ENCODE data around the gene CD40. TPM values are rescaled to one million over a fixed set of nuclear protein-coding genes. Genes with fewer than 3 reads are reported as not detected.

The CD40 gene
- total RNA-seq, 1 donor from 2014 or later, result 57.6 TPM

DNA sequence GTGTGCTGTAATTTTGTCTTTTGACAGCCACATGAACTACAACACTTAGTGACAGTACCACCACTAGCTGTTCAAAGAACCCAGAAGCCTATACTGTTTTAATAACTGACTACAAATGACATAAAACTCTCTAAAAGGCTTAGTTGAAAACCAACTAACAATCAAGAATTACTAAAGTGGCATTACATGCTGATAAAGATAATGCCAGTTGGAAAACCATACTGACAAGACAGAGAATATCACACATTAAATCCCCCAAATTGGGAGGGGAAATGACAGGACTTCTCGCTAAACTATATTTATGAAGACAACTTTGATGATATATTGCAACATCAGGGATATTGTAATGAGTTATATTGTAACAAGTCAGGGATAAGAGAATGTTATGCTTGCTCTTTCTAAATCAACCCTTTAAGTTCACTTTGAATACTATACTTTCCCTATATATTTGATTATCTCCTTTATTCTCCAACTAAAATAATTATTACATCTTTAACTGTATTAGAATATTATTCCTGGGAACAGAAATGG lies 34.5 kb upstream of the CD40 start:
- H3K36me3 ChIP-seq (ENCODE audit: control insufficient read depth, insufficient read depth, low read length), result no peaks in the 10 kb centered on the region
- DNase-seq (ENCODE audit: low read depth), result no peak
- H3K27me3 ChIP-seq (ENCODE audit: control insufficient read depth, insufficient read depth, low read length), result no peaks in the 10 kb centered on the region
- H3K4me3 ChIP-seq (ENCODE audit: low read depth, low read length), result no peak overlapping the region
- TF ChIP-seq, protein P1, sequence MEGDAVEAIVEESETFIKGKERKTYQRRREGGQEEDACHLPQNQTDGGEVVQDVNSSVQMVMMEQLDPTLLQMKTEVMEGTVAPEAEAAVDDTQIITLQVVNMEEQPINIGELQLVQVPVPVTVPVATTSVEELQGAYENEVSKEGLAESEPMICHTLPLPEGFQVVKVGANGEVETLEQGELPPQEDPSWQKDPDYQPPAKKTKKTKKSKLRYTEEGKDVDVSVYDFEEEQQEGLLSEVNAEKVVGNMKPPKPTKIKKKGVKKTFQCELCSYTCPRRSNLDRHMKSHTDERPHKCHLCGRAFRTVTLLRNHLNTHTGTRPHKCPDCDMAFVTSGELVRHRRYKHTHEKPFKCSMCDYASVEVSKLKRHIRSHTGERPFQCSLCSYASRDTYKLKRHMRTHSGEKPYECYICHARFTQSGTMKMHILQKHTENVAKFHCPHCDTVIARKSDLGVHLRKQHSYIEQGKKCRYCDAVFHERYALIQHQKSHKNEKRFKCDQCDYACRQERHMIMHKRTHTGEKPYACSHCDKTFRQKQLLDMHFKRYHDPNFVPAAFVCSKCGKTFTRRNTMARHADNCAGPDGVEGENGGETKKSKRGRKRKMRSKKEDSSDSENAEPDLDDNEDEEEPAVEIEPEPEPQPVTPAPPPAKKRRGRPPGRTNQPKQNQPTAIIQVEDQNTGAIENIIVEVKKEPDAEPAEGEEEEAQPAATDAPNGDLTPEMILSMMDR (IDR thresholded peaks at IDR 0.05; ENCODE audit: insufficient read depth, low read length, poor library complexity, severe bottlenecking), result no peak

DNA sequence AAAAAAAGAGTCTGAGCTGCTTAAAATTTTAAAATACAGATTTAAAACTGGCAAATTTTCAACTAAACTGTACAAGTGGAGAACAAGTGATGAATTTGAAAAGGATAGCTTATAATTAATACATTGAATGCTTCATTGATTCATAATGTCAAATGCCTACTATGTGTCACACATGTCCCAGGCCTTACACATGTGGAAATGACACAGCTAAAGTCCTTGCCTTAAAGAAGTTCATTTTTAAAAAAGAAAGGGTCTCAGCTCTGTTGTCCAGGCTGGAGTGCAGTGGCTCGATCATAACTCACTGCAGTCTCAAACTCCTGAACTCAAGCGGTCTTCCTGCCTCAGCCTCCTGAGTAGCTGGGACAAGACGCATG lies 33.3 kb upstream of the CD40 start:
- no peaks in the 10 kb centered on the region for H3K27me3 ChIP-seq (ENCODE audit: control insufficient read depth, insufficient read depth, low read length)
- TF ChIP-seq, protein P1 (IDR thresholded peaks at IDR 0.05; ENCODE audit: insufficient read depth, low read length, poor library complexity, severe bottlenecking), result no peak
- no peaks in the 10 kb centered on the region for H3K36me3 ChIP-seq (ENCODE audit: control insufficient read depth, insufficient read depth, low read length)
- no peak overlapping the region for H3K4me3 ChIP-seq (ENCODE audit: low read depth, low read length)
- no peak for DNase-seq (ENCODE audit: low read depth)

DNA sequence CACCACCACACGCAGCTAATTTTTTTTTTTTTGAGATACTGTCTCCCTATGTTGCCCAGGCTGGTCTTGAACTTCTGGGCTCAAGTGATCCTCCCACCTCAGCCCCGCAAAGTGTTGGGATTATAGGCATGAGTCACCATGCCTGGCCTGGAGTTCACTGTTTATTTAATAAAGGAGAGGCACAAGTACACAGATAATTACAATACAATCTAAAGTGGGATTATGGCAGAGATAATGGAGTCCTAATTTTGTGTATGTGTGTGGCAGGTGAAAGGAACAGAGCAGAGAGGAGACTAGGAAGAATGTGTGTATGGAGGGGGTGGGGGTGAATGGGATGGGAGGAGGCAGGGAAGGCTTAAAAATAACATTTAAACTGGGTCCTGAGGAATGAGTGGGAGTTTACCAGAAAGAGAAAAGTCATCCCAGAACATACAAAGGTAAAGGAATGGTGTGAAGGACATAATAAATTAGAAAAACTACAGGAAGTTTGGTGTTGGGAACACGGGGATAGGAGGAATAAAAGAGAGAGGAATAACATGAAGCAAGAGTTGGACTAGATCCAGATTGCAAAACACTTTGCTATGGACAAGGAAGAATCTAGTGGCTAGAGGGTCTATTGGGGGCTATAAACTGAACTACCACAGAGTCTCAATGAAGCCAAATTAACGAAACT lies 32.8 kb upstream of the CD40 start:
- no peak for DNase-seq (ENCODE audit: low read depth)
- TF ChIP-seq, protein P1 (IDR thresholded peaks at IDR 0.05; ENCODE audit: insufficient read depth, low read length, poor library complexity, severe bottlenecking), result no peak

DNA sequence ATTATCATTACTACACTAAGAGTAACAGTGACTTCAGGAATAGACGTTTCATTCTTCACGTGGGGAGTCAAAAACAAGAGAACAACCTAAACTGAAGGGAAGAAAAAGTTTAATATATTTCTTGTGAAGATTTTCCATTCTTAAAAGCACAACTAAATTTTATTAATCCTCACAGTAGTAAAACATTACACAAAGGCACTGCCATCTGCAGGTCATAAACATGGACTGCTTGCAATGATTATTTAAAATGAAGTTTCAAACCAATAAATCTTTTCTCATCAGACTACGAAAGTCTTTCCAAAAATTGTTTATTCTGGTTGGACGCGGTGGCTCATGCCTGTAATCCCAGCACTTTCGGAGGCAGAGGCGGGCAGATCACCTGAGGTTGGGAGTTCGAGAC lies 31.0 kb upstream of the CD40 start:
- DNase-seq (ENCODE audit: low read depth), result no peak
- no peaks in the 10 kb centered on the region for H3K36me3 ChIP-seq (ENCODE audit: control insufficient read depth, insufficient read depth, low read length)
- no peak overlapping the region for H3K4me3 ChIP-seq (ENCODE audit: low read depth, low read length)
- TF ChIP-seq, protein P1 (IDR thresholded peaks at IDR 0.05; ENCODE audit: insufficient read depth, low read length, poor library complexity, severe bottlenecking), result peak; percentile 27
- H3K27me3 ChIP-seq (ENCODE audit: control insufficient read depth, insufficient read depth, low read length), result no peaks in the 10 kb centered on the region

More for the DNA sequence above, 32.8 kb upstream of the CD40 start:
- Histone ChIP-seq H3K4me3 (ENCODE audit: low read depth, low read length) (no peak overlapping the region), H3K36me3 (ENCODE audit: control insufficient read depth, insufficient read depth, low read length) (no peaks in the 10 kb centered on the region), H3K27me3 (ENCODE audit: control insufficient read depth, insufficient read depth, low read length) (no peaks in the 10 kb centered on the region)

DNA sequence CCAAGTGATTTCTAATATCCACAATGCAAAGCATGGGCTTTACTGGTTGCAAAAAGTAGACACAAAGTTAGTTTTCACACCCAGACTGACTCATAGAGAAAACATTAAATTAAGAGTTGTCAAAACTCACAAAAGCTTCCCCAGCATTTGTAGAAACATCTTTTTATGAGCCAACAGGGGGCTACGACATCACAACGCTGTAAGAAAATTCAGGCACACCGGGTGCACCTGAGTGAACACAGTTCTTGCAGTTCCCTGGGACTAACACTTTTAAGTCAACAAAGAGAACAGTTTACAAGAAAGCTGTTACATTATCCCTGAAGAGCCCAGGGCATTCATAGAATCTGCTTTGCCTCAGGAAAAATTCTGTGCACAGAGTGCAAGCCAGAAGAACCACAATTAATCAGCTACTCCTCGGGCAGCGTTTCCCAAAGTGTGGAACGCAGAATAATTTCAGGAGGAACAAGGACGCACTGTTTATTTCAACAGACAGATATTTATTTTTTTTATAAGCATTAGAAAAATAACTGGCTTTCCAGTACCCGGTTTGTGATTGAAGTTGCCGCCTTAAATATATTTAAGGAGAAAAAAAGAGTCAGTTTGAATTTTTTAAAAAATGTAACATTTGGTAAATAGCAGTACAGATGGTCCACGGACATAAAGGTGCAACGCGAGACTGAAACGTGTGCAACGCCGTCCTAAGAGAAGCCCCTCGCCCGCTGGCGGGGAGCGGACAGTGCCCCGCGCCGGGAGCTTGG lies 29.5 kb upstream of the CD40 start:
- Histone ChIP-seq H3K27me3 (ENCODE audit: control insufficient read depth, insufficient read depth, low read length) (no peaks in the 10 kb centered on the region), H3K4me3 (ENCODE audit: low read depth, low read length) (peak overlapping the region; percentile 96), H3K36me3 (ENCODE audit: control insufficient read depth, insufficient read depth, low read length) (no peaks in the 10 kb centered on the region)
- DNase-seq (ENCODE audit: low read depth), result no peak
- TF ChIP-seq, protein P1 (IDR thresholded peaks at IDR 0.05; ENCODE audit: insufficient read depth, low read length, poor library complexity, severe bottlenecking), result no peak
